Measurements from ENCODE around the gene KRTAP10-7.

Gene KRTAP10-7

GRCh38 chr21:44592446-44593311 is 7.7 kb upstream of the KRTAP10-7 start, which contains the start of gene KRTAP10-6:
KRTAP10-6 (minus strand) TSS chr21:44592505; CDS start chr21:44592484, 21 bp downstream.
- Histone ChIP-seq H3K4me3 (ENCODE audit: low read length) (no peak within 1 kb of the TSS), H2AFZ (ENCODE audit: low read depth, low read length) (no peak within 1 kb of the TSS), H3K27ac (ENCODE audit: low read length) (no peak within 1 kb of the TSS), H3K9ac (ENCODE audit: low read length) (no peak within 1 kb of the TSS), H3K9me3 (ENCODE audit: insufficient read depth, low read length) (no peaks in the 10 kb centered on the region), H3K79me2 (ENCODE audit: low read length) (no peaks in the 10 kb centered on the region), H4K20me1 (ENCODE audit: insufficient read depth, low read length) (no peaks in the 10 kb centered on the region), H3K36me3 (replicated peaks; ENCODE audit: low read depth, low read length) (no peaks in the 10 kb centered on the region), H3K27me3 (ENCODE audit: low read depth, low read length) (no peaks in the 10 kb centered on the region), H3K4me1 (ENCODE audit: low read length) (no peaks in the 10 kb centered on the region), H3K4me2 (ENCODE audit: low read length) (no peak within 1 kb of the TSS)
- TF ChIP-seq EZH2phosphoT487 (IDR thresholded peaks at IDR 0.05; ENCODE audit: low read depth), result no peak
- TF ChIP-seq, protein P1, sequence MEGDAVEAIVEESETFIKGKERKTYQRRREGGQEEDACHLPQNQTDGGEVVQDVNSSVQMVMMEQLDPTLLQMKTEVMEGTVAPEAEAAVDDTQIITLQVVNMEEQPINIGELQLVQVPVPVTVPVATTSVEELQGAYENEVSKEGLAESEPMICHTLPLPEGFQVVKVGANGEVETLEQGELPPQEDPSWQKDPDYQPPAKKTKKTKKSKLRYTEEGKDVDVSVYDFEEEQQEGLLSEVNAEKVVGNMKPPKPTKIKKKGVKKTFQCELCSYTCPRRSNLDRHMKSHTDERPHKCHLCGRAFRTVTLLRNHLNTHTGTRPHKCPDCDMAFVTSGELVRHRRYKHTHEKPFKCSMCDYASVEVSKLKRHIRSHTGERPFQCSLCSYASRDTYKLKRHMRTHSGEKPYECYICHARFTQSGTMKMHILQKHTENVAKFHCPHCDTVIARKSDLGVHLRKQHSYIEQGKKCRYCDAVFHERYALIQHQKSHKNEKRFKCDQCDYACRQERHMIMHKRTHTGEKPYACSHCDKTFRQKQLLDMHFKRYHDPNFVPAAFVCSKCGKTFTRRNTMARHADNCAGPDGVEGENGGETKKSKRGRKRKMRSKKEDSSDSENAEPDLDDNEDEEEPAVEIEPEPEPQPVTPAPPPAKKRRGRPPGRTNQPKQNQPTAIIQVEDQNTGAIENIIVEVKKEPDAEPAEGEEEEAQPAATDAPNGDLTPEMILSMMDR (IDR thresholded peaks at IDR 0.05; ENCODE audit: low read depth, low read length), result no peak

- no peak overlapping the region for H3K4me3 ChIP-seq (ENCODE audit: low read length)
- H4K20me1 ChIP-seq (ENCODE audit: insufficient read depth, low read length), result no peaks in the 10 kb centered on the region
- no peak for TF ChIP-seq EZH2phosphoT487 (IDR thresholded peaks at IDR 0.05; ENCODE audit: low read depth)
- TF ChIP-seq, protein P1 (IDR thresholded peaks at IDR 0.05; ENCODE audit: low read depth, low read length), result no peak
- no peak overlapping the region for H3K4me2 ChIP-seq (ENCODE audit: low read length)
- no peak overlapping the region for H3K27ac ChIP-seq (ENCODE audit: low read length)
- no peaks in the 10 kb centered on the region for H3K36me3 ChIP-seq (replicated peaks; ENCODE audit: low read depth, low read length)
- H3K9me3 ChIP-seq (ENCODE audit: insufficient read depth, low read length), result no peaks in the 10 kb centered on the region
- H3K4me1 ChIP-seq (ENCODE audit: low read length), result no peaks in the 10 kb centered on the region
- no peaks in the 10 kb centered on the region for H3K79me2 ChIP-seq (ENCODE audit: low read length)
- no peak overlapping the region for H3K9ac ChIP-seq (ENCODE audit: low read length)
- no peaks in the 10 kb centered on the region for H3K27me3 ChIP-seq (ENCODE audit: low read depth, low read length)
- no peak overlapping the region for H2AFZ ChIP-seq (ENCODE audit: low read depth, low read length)
Observed at GRCh38 chr21:44593598-44594405, 6.6 kb upstream of the KRTAP10-7 start.

DNA sequence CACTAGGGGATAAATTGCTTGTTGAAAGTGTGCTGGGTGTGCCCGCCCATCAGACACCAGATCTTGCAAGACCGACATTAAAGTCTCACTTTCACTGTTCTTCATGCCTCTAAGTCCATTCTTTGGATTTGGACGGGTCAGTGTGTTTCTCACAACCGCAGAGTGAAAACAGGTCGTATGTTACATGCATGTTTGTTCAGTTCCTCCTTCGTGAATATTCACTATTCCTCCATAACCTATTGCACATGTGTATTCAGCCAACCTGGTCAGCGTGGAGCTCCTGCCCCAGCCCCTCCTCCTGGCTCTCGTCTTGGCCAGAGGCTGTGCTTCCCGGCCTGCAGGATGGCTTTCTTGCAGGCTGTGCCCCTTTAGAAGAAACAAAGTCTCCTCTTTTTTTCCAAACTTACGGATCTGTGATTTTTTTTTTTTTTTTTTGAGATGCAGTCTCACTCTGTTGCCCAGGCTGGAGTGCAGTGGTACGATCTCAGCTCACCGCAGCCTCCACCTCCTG is 5.9 kb upstream of the KRTAP10-7 start:
- Histone ChIP-seq H3K36me3 (replicated peaks; ENCODE audit: low read depth, low read length) (no peaks in the 10 kb centered on the region), H3K79me2 (ENCODE audit: low read length) (no peaks in the 10 kb centered on the region), H3K4me1 (ENCODE audit: low read length) (no peaks in the 10 kb centered on the region), H3K9ac (ENCODE audit: low read length) (no peak overlapping the region), H3K27me3 (ENCODE audit: low read depth, low read length) (no peaks in the 10 kb centered on the region), H3K27ac (ENCODE audit: low read length) (no peak overlapping the region), H3K4me3 (ENCODE audit: low read length) (no peak overlapping the region), H2AFZ (ENCODE audit: low read depth, low read length) (no peak overlapping the region), H4K20me1 (ENCODE audit: insufficient read depth, low read length) (no peaks in the 10 kb centered on the region), H3K9me3 (ENCODE audit: insufficient read depth, low read length) (no peaks in the 10 kb centered on the region), H3K4me2 (ENCODE audit: low read length) (no peak overlapping the region)
- TF ChIP-seq, protein P1 (IDR thresholded peaks at IDR 0.05; ENCODE audit: low read depth, low read length), result no peak
- no peak for TF ChIP-seq EZH2phosphoT487 (IDR thresholded peaks at IDR 0.05; ENCODE audit: low read depth)

GRCh38 chr21:44595524-44595923 is 4.9 kb upstream of the KRTAP10-7 start:
- H2AFZ ChIP-seq (ENCODE audit: low read depth, low read length), result no peak overlapping the region
- no peak for TF ChIP-seq EZH2phosphoT487 (IDR thresholded peaks at IDR 0.05; ENCODE audit: low read depth)
- TF ChIP-seq, protein P1 (IDR thresholded peaks at IDR 0.05; ENCODE audit: low read depth, low read length), result no peak
- H3K27me3 ChIP-seq (ENCODE audit: low read depth, low read length), result no peaks in the 10 kb centered on the region
- H3K4me3 ChIP-seq (ENCODE audit: low read length), result no peak overlapping the region
- no peaks in the 10 kb centered on the region for H3K9me3 ChIP-seq (ENCODE audit: insufficient read depth, low read length)
- H3K4me2 ChIP-seq (ENCODE audit: low read length), result no peak overlapping the region
- H3K79me2 ChIP-seq (ENCODE audit: low read length), result no peaks in the 10 kb centered on the region
- no peaks in the 10 kb centered on the region for H4K20me1 ChIP-seq (ENCODE audit: insufficient read depth, low read length)
- H3K27ac ChIP-seq (ENCODE audit: low read length), result no peak overlapping the region
- H3K4me1 ChIP-seq (ENCODE audit: low read length), result no peaks in the 10 kb centered on the region
- no peak overlapping the region for H3K9ac ChIP-seq (ENCODE audit: low read length)
- H3K36me3 ChIP-seq (replicated peaks; ENCODE audit: low read depth, low read length), result no peaks in the 10 kb centered on the region

Measured in OCI-LY3 (cell line).